GM12874 (cell line): ENCODE measurements around the gene PICK1.

Experiments
- TF ChIP-seq, protein P1 (sequence below): IDR thresholded peaks from 2 replicates; pipeline ENCODE4 v1.5.1; 2011; ENCODE audit warnings: low read depth, mild to moderate bottlenecking, control low read depth, low read length, moderate library complexity; ENCODE audit not compliant: insufficient read depth

The PICK1 gene

DNA sequence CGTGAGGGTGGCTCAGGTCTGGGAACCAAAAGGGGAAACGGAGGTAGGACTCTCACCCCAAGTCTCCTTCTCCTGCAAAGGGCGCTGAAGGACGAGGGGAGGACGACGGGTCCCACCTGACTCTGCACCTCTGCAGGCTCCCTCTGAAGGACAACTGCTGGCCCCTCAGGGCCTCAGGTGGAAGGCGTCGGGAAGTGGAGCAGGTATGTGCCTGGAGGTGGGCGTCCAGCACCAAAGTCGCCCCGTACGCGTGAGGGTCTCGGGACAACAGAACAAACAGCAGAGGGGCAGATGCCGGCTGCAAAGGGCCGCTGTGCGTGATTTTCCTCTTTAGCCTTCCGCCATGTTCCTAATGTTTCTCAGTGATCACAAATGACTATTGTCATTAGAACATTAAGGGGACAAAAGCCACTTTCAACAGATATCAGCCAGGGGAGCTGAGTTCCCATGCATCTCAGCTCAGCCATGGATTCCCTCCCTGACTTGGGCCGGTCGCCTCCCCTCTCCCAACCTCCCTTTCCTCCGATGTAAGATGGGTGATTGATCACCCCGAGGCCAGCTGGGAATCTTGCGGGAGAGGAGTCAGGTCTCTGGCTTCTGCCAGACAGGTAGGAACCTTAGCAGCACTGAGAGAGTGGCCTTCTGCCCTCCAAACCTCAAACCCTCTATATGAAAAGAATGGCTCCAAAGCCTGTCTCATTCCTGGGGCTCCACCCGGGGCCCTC lies 25.9 kb downstream of the PICK1 start:
- TF ChIP-seq, protein P1, sequence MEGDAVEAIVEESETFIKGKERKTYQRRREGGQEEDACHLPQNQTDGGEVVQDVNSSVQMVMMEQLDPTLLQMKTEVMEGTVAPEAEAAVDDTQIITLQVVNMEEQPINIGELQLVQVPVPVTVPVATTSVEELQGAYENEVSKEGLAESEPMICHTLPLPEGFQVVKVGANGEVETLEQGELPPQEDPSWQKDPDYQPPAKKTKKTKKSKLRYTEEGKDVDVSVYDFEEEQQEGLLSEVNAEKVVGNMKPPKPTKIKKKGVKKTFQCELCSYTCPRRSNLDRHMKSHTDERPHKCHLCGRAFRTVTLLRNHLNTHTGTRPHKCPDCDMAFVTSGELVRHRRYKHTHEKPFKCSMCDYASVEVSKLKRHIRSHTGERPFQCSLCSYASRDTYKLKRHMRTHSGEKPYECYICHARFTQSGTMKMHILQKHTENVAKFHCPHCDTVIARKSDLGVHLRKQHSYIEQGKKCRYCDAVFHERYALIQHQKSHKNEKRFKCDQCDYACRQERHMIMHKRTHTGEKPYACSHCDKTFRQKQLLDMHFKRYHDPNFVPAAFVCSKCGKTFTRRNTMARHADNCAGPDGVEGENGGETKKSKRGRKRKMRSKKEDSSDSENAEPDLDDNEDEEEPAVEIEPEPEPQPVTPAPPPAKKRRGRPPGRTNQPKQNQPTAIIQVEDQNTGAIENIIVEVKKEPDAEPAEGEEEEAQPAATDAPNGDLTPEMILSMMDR = no peak

DNA sequence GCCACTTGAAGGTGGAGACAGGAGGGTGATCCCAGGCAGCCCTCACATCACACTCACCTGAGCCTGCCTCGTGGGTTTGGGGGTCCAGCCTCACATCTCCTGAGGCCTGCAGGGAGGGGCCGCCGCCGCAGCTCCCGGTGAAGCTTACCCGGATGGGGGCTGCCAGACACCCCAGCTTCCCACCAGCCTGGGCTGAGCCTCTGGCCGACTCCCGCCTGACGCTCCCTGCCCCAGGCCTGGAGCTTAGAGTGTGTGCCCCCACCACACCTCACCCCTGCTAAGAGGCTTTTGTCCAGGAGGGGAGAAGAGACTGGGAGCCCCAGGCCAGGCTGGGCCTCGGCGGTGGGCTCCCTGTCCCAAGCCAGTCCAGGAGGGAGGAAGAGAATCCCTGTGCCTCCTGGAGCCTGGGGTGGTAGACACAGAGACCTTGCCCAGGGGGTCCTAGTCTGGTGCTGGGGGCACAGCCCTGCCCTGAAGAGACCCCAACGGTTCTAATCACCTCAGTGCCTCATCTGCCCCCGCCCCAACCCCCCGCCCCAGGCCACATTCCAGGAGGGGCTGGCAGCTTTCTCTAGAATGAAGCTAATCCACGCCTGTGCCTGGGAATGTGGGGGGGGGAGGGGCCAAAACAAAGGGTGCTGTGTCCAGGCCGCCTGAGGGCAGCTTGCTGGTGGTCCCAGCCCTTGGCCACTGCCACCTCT lies 26.9 kb downstream of the PICK1 start, which contains the start of gene SLC16A8:
Gene SLC16A8 (minus strand): TSS at position 254 of the 701 bp plus-strand sequence. CDS start 1,311 bp downstream, outside the sequence.
- TF ChIP-seq, protein P1 = no peak

DNA sequence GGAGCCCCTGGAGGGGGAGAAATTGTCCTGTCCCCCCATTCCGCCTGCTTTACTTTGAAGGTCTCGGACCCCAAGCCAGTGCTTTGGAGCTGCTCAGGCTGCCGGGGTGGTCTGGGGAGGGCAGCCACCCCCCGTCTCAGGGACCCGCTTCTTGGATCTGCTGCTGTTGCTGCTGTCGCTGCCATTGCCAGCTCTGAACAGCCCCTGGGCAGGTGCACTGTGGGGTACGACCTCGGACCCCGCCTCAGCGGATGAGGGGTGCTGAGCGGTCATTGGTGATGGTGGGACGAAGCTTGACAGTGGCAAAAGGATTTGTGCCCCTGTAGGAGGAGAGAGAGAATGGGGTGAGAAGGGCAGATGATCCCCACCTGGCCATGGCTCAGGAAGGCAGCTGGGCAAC lies 27.9 kb downstream of the PICK1 start:
- TF ChIP-seq, protein P1 = no peak

DNA sequence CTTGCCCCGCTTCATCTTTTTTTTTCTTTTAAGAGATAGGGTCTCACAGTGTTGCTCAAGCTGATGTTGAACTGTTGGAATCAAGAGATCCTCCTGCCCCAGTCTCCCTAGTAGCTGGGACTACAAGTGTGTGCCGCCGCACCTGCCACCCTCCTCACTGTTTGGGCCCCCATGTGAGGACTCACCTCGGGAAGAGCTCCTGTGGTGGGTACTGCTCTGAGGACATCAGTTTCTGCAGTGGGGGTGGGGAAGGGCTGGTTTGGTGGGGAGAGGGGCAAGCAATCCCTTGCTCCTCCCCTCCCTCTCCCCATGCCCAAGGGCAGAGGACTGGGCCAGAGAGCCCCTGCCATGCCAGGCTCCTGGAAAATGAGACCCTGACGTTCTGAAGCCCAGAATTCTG lies 28.3 kb downstream of the PICK1 start:
- TF ChIP-seq, protein P1 = no peak

DNA sequence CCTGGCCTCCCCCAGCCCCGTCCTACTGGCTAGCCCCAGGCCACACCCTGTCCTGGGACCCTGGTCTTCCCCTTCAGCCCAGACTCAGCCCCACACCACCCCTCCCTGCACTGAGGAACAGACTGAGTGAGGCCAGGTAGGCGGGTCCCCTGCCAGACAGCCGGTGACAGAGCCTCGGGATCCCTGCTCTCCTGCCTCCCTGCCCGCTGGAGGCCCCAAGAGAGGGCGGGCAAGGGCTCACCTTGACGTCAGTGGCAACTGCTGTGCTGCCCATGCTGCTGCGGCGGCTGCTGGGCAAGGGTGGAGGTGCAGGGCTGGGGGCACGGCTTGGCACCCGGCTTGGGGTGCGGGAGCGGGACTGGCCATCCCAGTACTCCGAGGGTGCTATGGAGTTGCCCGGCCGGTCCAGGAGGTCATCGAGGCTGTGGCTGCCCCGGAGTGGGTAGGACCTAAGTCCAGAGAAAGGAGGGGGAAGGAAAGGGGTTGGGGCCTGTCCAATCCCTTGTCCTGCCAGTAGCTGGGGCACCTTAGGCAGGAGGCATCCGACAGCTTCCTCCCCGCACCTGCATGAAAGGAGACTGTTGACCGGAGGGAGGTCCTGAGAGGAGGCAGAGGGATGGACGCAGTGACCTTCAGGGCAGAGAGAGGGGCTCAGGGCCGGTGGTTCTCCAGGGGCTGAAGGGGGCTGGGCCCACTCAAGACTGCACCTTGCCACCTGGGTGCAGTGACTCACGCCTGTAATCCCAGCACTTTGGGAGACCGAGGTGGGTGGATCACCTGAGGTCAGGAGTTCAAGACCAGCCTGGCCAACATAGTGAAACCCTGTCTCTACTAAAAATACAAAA lies 29.0 kb downstream of the PICK1 start:
- TF ChIP-seq, protein P1 = no peak

DNA sequence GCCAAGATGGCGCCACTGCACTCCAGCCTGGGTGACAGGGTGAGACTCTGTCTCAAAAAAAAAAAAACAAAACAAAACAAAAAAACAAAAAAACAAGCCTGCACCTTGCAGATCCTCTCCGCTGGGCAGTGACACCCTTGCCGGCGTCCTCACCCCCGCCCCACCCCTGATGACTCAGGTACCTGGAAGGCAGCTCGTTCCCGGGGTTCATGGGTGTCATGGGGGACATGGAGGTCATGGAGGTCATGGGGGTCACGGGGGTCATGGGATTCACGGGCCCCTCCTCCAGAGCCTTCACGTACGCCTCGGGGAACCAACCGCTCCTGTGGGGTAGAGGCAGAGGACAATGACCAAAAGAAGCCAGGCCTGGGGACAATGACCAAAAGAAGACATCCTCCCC lies 29.7 kb downstream of the PICK1 start:
- TF ChIP-seq, protein P1 = no peak

DNA sequence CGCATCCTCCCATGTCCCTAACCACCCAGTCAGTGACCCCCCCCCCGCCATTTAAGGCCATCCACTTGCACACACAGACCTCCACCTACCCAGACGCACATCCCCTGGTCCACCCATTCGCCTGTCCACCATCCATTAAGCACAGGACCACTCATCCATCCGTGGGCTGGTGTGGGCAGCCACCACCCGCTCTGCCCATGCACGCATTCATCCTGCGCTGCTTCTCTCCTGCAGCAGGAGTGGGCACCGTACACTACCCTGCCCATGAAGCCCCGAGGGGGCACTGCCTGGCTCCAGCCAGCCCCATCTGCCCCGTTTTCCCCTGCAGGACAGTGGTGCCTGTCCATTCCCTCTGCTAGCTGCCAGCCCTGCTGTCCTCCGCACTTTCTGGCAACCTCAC lies 30.7 kb downstream of the PICK1 start:
- TF ChIP-seq, protein P1 = no peak
